Fibroblast of lung (primary cell): ENCODE data around the gene KLRK1.
"Not testable (repeated sequence)": the region's sequence is repeated elsewhere in the genome, so short reads cannot be mapped to it uniquely, and the experiment has no call there.

Experiments
- EZH2 ChIP-seq: IDR thresholded peaks from 2 replicates; pipeline ENCODE4 v1.5.1; 2012; ENCODE audit warnings: low read length, control low read depth, mild to moderate bottlenecking; ENCODE audit errors: missing control alignments
- TF ChIP-seq, protein P1 (sequence below), 2 donors: IDR thresholded peaks in 1 of 2; conservative IDR thresholded peaks in 1 of 2; 1 replicate in 1 of 2; 2 replicates in 1 of 2; pipeline ENCODE4 v1.5.1; 2011 to 2012; ENCODE audit warnings: low read length in 2 of 2, control low read depth in 1 of 2, inconsistent platforms in 1 of 2, low read depth in 1 of 2, mild to moderate bottlenecking in 1 of 2

DNA sequence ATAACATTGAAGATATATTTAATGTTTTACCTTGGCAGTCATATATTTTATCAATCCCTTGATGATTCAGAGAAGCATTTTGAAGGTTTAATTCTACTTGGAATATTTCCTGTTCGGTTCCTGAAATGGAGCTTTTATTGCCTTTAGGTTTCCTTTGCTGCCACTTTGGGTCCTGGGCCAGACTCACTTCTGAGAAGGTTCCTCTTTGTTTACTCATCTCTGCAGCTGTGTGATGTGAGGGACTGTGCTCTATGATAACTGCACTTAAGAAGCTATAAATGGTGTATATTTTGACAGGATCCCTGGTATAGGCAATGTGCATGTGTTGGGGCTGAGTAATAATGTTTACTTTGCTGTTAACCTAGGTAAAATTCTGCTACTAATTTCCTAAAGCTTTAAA lies 30.5 kb upstream of the KLRK1 start, which contains the start of gene KLRC3:
- TF ChIP-seq, protein P1, sequence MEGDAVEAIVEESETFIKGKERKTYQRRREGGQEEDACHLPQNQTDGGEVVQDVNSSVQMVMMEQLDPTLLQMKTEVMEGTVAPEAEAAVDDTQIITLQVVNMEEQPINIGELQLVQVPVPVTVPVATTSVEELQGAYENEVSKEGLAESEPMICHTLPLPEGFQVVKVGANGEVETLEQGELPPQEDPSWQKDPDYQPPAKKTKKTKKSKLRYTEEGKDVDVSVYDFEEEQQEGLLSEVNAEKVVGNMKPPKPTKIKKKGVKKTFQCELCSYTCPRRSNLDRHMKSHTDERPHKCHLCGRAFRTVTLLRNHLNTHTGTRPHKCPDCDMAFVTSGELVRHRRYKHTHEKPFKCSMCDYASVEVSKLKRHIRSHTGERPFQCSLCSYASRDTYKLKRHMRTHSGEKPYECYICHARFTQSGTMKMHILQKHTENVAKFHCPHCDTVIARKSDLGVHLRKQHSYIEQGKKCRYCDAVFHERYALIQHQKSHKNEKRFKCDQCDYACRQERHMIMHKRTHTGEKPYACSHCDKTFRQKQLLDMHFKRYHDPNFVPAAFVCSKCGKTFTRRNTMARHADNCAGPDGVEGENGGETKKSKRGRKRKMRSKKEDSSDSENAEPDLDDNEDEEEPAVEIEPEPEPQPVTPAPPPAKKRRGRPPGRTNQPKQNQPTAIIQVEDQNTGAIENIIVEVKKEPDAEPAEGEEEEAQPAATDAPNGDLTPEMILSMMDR (conservative IDR thresholded peaks at IDR 0.05 in 1 of 2, IDR thresholded peaks at IDR 0.05 in 1 of 2; ENCODE audit: low read depth in 1 of 2, low read length in 2 of 2) = not testable (repeated sequence)
- TF ChIP-seq EZH2 = not testable (repeated sequence)
